T47D (cell line): Measurements from ENCODE around the gene EID3.

Source experiments
- DNase-seq, 2 experiments: peaks; one replicate each; pipeline versions ENCODE4 v3.0.0 to v3.0.0-alpha.2; 2011 to 2012; ENCODE audit warnings: low read depth in 1 of 2, low spot score in 1 of 2
- JUND ChIP-seq: IDR thresholded peaks from 2 replicates; pipeline ENCODE4 v1.6.1; 2012; ENCODE audit warnings: low read depth
- in situ Hi-C: cut with HindIII; loops from 2 replicates; pipeline ENCODE4 v1.10.0; 2016; ENCODE audit warnings: low sequenced_read_pairs, low pct_unique_long_range_greater_than_20kb

EID3 gene

DNA sequence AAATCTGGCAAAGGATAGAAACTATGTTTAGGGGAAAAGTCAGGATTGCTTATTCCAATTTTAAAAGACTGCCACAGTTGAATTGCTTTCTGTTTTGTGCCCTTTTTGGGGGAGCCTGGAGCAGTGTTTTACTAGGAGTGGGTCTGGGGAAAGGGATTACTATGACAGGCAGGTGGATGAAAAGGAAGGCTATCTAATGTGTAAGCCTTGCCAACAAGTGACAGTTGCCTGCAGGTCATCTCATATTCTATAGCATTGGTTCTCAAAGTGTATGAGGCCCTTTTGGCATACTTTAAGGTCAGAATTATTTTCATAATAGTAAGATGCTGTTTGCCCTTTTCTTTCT lies 4.1 kb downstream of the EID3 start:
- DNase-seq: no peak
- no peak for TF ChIP-seq JUND
- in situ Hi-C loops: no loop called here

DNA sequence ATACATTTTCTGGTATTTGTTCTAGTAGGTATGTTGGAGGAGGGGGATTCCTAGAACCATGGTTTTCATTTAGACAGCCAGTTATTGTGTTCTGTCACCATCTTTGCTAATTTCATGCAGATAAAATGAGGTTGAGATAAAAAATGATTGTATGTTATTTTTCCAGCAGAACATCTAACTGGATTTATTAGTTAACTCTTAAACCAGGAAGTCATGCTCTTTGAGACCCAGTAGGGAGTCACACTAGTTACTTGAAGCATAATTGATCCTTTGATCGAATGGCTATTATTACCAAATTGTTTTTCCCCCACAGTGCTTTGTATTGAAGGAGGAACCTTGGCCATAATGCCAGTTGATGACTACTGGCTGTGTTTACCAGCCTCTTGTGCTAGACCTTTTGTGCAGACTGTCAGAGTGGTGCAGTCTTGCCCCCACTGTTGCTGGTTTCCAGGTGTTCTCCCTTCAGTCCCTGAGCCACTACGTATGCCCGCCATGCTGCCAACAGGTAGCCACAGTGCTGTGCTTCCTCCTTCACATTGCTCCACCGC lies 6.0 kb downstream of the EID3 start:
- in situ Hi-C loops: no loop called here
- TF ChIP-seq JUND: no peak
- no peak for DNase-seq

DNA sequence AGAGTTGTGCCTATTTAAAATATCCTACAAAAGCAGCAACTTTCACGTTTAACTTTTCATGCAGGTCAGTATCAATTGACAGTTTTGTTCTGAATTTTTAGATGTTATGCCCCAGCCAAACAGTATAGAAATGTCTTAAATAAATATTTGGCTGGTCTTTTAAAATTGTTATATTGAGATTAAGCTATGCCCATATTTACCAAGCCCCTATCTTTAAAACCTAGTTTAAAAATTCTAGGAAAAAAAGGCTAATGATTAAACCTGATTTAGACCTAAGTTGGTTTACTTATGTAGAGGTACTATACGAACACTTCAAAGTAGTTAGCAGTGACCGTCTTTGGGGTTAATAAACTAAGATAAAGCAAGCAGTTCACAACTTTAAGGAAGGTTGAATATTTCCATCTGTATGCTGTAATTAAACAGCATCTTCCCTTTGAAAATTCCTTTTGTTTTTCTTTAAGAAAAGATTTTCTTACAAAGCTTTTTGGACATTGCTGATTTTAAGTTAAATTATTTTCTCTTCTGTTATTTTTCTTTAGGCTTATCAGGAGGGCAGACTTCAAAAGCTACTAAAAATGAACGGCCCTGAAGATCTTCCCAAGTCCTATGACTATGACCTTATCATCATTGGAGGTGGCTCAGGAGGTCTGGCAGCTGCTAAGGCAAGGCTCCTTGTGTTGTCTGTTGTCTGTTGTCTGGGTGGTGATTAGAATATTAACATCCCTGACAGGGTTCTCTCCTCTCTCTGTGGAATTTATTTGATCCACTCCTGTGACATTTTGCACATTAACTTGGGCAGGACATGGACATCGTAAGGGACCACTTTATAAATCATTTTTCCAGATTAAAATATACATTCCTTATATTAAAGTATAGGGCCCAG lies 7.5 kb downstream of the EID3 start:
- in situ Hi-C loops: no loop called here
- DNase-seq: no peak
- no peak for TF ChIP-seq JUND

DNA sequence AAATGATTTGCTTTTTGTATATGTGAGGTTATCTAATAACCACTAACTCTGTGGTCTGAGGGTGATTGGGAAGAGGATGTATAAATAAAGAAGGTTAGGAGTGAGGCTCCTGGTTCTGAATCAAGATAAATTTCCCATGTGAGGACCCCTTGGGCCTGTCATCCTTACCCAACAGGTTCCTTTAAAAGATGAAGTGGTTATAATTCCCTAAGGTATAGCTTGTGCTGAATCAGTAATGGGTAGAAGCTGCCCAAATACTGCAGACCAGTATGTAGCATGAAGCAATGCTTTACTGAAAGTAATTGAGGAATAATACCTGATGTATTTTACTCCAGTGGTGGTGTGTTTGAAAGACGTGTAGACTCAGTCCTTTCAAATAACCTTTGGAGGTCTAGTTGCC lies 8.7 kb downstream of the EID3 start:
- no peak for DNase-seq
- in situ Hi-C loops: no loop called here
- TF ChIP-seq JUND: no peak

DNA sequence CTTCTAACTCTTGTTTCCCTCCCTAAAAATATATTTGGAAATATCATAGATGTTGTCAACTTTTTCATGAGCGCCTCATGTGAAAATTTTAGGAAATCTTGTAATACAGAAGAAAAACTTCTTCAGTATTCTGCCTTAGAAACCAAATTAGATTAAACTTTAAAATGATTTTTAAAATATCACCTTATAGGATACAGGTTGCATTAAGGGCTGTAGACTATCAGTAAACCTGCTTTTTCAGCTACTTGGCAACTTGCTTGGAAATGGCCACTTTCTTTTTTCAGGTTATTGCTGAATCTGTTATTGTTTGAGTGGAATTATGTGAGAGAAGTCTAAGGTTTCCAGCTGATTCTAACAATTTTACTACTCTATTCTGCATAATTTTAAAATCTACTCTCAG lies 9.1 kb downstream of the EID3 start:
- no peak for TF ChIP-seq JUND
- in situ Hi-C loops: no loop called here

DNA sequence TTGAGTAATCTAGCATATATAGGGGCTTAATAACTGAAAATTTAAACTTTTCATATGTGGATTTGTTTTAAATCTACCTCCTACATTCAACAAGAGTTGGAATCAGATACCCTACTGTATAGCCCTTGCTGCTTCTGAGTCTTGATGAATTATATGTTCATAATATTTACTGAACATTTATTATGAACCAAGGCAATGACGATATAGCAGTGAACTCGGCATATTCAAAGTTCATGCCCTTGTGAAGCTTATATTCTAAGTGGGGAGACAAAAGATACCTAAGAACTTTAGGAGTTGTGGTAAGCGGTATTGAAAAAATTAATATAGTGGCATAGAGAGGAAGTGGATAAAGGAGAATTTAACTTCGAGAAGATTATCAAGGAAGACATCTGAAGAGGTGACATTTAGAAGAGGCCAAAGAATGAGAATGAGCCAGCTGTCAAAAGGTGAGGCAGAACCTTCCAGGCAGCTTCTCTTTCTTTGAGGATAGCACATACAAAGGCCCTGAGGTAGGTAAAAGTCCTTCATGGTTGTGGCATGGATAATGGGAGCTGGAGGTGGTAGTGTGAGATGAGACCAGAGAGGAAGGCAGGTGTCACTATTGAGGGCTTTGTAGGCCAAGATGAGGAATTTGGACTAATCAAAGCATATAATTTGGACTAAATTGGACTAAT lies 10.2 kb downstream of the EID3 start:
- no peak for DNase-seq
- no peak for TF ChIP-seq JUND
- in situ Hi-C loops: no loop called here

More for the DNA sequence above, 9.1 kb downstream of the EID3 start:
- DNase-seq: no peak

DNA sequence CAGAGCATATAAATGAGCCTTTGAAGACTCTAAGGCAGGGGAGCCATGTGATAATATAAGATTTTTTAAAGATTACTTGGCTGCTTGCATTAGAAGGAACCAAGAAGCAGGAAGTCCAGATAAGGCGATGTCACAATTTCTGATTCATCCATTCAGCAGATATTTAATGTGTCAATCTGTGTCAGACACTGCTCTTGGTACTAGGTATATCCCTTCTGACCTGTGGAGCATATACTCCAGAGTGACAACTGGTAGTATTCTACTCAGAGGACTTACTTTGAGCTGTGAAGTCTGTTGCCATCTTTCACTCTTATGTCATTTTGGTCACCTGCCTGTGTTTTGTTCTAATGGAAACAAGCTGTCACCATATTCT lies 10.7 kb downstream of the EID3 start:
- no peak for TF ChIP-seq JUND
- DNase-seq: no peak
- in situ Hi-C loops: no loop called here

DNA sequence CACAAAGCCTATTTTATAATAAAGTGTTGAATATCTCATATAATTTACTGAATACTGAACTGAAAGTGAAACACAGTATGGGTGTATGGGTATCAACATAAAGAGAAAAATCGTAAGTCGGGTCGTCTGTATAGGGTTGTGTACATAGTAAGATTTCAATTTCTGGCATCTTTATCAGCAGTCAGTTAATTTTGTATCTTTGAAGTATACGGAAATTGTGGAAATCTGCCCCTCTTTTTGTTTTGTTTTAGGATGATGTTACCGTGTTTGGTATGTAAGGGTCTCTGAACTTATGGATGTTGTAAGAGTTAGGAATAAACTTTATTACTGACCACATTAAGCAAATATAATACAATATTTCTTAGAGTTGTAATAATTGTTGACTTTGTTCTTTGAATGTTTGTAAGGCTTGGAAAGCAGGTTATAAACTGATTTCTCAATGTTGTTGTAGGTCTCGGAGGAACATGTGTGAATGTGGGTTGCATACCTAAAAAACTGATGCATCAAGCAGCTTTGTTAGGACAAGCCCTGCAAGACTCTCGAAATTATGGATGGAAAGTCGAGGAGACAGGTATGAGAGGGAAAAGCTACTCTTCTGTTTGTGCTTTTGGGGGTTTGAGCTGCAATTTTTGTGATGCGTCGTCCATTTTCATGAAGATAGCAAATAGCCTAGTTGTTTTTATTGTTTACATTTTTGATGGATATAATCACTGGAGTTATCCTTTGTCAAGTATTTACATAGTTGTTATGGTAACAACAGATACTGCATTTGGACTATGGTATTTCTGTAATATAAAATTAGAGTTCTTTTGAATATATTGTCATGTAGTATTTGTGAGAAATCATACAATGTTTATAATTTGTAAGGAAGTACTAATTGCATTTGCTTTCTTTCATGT lies 12.0 kb downstream of the EID3 start:
- no peak for DNase-seq
- in situ Hi-C loops: no loop called here
- no peak for TF ChIP-seq JUND

DNA sequence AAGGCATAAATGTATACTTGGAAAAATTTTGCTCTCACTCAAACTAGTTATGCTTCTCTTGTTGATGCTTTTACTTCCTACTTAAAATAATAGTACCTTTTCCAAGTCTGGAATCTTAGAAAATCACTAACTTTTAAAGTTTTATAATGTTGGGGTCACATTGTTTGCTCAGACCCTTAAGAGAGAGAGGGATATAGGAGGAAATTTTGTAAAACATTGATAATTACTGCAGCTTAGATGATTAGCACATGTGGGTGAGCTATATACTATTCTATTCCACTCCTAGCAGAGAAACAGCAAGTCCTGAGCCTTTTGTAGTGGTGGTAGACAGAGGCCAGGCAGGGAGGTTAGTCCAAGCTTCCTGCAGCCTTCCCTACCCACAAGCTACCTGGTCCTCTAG lies 13.4 kb downstream of the EID3 start:
- TF ChIP-seq JUND: no peak
- in situ Hi-C loops: no loop called here

DNA sequence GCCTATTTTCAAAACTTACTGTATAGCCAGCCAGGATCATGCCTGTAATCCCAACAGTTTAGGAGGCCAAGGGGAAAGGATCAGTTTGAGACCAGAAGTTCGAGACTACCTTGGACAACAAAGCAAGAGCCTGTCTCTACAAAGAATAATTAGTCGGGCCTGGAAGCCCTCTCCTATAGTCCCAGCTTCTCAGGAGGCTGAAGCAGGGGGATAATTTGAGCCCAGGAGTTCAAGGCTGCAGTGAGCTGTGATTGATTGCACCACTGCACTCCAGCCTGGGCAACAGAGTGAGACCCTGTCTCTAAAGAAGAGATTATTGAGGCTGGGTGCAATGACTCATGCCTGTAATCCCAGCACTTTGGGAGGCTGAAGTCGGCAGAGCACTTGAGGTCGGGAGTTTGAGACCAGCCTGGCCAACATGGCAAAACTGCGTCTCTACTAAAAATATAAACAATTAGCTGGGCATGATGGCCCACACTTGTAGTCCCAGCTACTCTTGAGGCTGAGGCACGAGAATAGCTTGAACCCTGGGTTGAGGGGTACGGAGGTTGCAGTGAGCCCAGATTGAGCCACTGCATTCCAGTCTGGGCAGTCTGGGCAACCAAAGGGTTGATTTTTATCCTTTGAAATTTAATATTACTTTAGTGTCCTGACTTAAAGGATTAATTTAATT lies 14.1 kb downstream of the EID3 start:
- in situ Hi-C loops: no loop called here
- no peak for DNase-seq
- TF ChIP-seq JUND: no peak

More for the DNA sequence above, 13.4 kb downstream of the EID3 start:
- DNase-seq: no peak

DNA sequence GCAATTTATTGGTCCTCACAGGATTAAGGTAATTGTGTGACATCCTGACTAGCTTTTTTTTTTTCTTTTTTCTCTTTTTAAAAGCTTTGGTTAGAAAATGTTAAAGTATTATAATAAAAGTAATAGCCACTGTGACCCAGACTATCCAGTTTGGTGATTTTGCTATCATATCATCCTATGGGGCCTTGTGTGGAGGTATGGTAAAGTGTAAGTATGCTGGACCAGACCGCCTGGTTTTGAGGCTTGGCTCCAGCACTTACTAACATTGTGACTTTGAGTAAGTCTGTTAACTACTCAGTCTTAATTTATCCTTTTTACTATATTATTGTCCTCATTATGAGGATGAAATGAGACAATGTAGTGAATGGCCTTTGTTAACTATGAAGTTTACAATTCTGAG lies 15.5 kb downstream of the EID3 start:
- in situ Hi-C loops: no loop called here
- no peak for TF ChIP-seq JUND
- DNase-seq: no peak

DNA sequence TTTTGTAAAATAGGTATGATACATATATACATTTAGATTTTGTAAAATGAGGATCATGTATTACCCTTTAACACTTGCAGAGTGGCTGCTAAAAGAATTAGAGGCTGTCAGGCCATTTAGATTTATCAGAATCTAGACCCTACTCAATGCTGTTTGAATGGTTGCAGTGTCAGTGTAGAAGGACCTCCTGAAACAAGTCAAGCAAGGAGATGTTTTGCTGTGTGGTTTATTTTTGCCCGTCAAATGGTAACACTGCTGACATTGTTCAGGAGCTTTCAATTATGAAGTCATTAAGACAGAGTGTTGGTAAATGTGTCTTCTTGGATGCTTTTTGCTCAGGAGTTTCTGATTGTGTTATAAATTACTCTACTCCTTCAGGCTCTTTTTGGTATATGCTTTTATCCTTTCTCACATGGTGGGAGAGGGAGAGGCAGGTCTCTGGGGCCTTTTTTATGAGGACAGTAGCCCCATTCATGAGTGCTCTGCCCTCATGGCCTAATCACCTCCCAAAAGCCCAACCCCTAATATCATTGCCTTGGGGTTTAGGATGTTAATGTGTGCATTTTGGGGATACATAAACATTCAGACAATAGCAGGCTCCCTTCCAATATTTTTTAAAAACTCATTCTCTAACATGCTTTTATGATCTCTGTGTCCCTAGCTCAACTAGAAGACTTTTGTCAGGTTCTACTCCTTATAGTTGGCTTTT lies 16.5 kb downstream of the EID3 start:
- TF ChIP-seq JUND: no peak
- no peak for DNase-seq
- in situ Hi-C loops: no loop called here
